ENCODE data around the gene BORCS8. TPM values are rescaled to one million over a fixed set of nuclear protein-coding genes. Genes with fewer than 3 reads are reported as not detected.

The BORCS8 gene
- total and polyA plus RNA-seq, 2 of the 13 experiments (the other 11 are each of a cell fraction or from before 2014, with no cell fraction given) = 9.6 to 13.3 TPM

DNA sequence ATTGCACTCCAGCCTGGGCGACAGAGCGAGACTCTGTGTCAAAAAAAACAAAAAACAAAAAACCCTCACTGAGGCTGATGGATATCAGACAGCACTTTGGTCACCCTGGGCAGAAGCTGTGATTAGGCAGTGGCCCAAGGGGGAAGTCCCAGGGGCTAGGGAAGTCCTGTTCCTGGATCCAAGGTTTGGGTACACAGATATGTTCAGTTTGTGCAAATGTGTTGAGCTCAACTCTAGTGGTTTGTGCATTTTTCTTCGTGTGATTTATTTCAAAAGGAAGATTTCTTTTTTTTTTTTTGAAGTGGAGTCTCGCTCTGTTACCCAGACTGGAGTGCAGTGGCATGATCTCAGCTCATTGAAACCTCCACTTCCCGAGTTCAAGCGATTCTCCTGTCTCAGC, 34.1 kb downstream of the BORCS8 start (continued):
- TF ChIP-seq ZNF816 (CRISPR knock-in tag; IDR thresholded peaks at IDR 0.05; ENCODE audit: borderline replicate concordance) (no peak), RBM39 (IDR thresholded peaks at IDR 0.05; ENCODE audit: low read depth, low read length, poor library complexity, severe bottlenecking) (no peak), KLF13 (CRISPR knock-in tag; IDR thresholded peaks at IDR 0.05) (no peak), TFDP1 (CRISPR knock-in tag; IDR thresholded peaks at IDR 0.05; ENCODE audit: borderline replicate concordance) (no peak), YEATS4 (CRISPR knock-in tag; IDR thresholded peaks at IDR 0.05; ENCODE audit: borderline replicate concordance) (no peak), SMAD1 (CRISPR knock-in tag; IDR thresholded peaks at IDR 0.05; ENCODE audit: borderline replicate concordance, low read depth) (no peak), REPIN1 (CRISPR knock-in tag; IDR thresholded peaks at IDR 0.05; ENCODE audit: borderline replicate concordance, low read depth) (no peak), KDM2A (CRISPR knock-in tag; IDR thresholded peaks at IDR 0.05; ENCODE audit: borderline replicate concordance, low read depth) (no peak)
- TF ChIP-seq, protein P1, sequence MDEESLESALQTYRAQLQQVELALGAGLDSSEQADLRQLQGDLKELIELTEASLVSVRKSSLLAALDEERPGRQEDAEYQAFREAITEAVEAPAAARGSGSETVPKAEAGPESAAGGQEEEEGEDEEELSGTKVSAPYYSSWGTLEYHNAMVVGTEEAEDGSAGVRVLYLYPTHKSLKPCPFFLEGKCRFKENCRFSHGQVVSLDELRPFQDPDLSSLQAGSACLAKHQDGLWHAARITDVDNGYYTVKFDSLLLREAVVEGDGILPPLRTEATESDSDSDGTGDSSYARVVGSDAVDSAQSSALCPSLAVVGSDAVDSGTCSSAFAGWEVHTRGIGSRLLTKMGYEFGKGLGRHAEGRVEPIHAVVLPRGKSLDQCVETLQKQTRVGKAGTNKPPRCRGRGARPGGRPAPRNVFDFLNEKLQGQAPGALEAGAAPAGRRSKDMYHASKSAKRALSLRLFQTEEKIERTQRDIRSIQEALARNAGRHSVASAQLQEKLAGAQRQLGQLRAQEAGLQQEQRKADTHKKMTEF (CRISPR knock-in tag; IDR thresholded peaks at IDR 0.05) = no peak
- TF ChIP-seq, protein P2, sequence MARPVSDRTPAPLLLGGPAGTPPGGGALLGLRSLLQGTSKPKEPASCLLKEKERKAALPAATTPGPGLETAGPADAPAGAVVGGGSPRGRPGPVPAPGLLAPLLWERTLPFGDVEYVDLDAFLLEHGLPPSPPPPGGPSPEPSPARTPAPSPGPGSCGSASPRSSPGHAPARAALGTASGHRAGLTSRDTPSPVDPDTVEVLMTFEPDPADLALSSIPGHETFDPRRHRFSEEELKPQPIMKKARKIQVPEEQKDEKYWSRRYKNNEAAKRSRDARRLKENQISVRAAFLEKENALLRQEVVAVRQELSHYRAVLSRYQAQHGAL (CRISPR knock-in tag; IDR thresholded peaks at IDR 0.05; ENCODE audit: not compliant biosample characterization) = no peak
- TF ChIP-seq, protein P3, sequence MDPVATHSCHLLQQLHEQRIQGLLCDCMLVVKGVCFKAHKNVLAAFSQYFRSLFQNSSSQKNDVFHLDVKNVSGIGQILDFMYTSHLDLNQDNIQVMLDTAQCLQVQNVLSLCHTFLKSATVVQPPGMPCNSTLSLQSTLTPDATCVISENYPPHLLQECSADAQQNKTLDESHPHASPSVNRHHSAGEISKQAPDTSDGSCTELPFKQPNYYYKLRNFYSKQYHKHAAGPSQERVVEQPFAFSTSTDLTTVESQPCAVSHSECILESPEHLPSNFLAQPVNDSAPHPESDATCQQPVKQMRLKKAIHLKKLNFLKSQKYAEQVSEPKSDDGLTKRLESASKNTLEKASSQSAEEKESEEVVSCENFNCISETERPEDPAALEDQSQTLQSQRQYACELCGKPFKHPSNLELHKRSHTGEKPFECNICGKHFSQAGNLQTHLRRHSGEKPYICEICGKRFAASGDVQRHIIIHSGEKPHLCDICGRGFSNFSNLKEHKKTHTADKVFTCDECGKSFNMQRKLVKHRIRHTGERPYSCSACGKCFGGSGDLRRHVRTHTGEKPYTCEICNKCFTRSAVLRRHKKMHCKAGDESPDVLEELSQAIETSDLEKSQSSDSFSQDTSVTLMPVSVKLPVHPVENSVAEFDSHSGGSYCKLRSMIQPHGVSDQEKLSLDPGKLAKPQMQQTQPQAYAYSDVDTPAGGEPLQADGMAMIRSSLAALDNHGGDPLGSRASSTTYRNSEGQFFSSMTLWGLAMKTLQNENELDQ (CRISPR knock-in tag; IDR thresholded peaks at IDR 0.05; ENCODE audit: borderline replicate concordance) = no peak
